GM18519 (cell line): ENCODE data around the gene RASD1.

Experiments used
- ATAC-seq: cut with Tn5 transposase; IDR thresholded peaks from one replicate; pipeline ENCODE4 v1.9.1; 2021; ENCODE audit warnings: mild to moderate bottlenecking, moderate library complexity; ENCODE audit not compliant: unreplicated experiment, low FRiP score

The RASD1 gene

DNA sequence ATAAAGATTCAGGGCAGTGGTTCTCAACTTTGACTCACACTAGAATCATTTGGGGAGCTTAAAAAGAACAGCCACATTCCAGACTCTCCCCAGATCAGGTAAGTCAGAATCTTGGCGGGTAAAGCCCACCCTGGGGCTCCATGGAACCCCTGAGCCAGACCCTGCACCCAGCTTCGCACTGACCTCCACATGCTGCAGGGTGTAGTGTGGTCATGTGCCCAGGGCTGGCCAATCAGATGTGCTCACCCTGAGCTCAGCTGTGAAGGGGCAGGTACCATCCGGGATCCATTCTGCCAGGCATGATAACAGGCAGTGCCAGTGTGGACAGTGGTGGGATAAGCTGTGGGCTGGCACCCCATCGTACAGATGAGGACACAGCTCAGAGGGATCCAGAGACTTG lies 47.5 kb downstream of the RASD1 start:
- no peak for ATAC-seq

DNA sequence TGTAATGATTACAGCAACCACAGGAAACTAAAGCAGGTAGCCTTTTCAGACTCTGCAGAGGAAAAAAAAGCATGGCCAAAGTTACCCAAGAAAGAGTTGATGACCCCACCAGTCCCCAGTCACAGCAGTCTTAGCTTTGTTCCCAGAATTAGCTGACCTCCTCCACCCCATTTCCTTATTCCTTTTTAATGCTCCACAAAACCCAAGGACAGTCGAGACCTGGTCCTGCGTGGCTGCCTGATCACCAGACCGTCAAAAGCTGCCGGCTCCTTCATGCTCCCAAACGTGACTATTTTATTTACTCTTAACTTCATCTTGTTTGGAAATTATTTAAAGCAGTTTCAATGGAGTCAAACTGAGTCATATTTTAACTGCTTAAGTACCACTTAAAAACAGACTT lies 48.1 kb downstream of the RASD1 start:
- no peak for ATAC-seq

DNA sequence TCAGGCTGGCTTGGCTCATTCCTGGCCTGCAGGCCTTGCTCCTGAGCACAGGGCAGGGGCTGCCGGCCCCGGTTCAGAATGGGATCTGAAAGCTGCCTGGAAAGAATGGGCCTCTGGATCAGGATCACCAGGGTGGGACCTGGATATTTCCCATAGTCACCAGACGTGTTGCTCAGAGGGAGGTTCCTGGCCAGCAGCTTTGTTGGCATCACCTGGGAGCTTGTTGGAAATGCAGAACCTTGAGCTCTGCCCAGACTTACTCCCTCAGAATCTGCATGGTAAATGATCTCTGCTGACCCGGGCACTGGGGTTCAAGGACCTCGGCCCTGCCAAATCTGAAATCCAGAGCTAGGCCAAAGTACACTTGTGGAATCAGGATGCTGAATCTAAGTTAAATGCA lies 48.9 kb downstream of the RASD1 start:
- no peak for ATAC-seq

DNA sequence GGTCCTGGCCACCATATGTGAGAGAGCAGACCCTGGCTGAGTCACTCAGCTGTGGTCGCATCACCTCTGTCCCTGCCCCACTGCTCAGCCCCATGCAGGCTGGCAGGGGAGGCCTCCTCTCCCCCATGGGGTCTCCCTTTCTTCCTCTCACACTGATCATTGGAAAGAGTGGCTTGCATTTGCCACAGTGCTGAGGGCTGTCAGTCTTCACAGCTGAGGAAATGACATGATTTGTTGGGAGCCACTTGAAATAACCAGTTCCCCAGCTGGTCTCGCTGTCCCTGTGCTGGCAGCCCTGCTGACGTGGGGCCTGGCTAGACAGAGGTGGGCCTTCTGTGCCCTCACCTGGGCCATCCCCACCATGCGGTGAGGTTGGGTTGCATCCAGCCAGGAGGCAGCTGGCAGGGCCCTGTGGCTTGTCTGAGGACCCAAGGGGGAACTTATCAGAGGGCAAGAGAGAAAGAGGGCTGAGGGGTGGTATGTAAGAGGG lies 49.5 kb downstream of the RASD1 start:
- no peak for ATAC-seq

DNA sequence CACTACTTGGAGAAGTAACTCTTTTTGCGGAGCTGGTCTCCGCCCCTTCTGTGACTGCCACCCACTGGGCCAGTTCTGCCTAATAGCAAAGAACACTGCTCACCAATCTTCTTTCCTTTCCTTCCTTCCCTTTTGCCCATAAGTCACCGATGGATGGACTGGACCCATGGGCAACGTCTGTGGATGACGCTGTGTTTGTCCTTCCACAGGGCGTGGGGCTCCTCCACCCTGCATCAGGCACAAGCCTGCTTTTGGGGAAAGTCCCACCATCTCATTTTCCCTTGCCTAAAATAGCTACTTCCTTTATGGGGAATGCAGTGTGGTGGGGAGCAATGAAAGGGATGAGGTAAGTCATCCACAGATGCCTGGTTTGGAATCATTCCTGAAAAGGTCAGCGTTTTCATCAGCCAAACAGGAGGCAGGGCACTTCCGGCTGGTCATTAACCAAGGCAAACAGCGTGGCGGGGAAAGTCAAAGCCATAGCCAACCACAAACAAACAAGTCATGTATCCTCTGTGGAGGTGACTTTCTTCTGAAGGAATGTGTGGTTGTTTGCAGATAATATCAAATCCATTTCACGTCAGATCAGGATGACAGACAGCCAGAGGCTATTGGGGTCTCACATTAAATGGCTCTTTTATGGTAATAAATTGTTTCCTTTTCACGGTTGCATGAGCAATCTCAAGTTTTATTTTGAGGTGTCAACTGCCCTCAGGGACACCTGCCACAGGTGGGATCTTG lies 50.1 kb downstream of the RASD1 start:
- no peak for ATAC-seq

DNA sequence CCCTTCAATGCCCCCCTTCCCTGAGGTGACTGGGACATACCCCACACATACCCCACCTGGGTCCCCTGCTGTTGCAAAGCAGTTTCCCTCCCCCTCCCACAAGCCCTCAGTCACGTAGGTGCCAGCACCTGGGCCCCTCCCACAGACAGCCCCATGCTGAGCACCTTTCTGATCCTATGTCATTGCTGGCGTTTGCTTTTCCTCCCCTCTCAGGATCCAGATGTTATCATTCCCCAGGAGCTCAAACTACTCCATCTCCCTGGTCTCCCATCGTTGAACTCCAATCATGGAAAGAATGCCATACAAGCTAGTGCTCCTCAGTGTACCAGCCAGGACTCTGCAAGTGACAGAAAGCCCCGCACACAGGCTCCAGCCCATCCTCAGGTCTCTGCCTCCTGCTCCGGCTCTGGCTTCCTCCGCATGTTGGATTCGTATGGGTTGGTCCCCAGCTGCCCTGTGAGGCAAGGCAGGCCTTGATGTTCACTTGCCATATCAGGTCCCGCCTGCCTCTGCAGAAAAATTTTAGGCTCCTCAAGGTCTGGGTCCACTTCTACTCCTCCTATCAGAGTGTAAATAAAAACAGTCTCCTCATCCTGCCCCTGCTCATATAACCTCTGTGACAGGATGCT lies 50.8 kb downstream of the RASD1 start:
- no peak for ATAC-seq
